ENCODE measurements around the gene MYLK.

DNA sequence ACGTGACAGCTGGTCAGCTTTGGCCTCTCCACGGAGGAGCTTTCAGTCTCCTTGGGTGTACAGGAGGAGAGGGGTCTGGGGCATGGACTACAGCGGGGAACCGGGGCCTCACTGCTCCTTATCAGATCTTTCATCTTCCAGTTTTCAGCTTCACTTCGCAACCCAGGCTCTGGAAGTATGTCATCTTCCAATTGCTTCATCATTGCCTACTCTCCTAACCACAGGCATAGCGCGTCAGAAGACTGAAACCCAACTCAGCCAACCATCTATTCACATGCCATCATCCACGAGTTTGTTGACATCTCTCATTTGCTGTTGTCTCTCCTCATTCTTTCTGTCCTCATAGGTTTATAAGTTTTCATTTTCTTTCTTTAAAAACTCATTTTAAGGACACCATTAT is 119.5 kb downstream of the MYLK start:
- TF ChIP-seq, protein P1, sequence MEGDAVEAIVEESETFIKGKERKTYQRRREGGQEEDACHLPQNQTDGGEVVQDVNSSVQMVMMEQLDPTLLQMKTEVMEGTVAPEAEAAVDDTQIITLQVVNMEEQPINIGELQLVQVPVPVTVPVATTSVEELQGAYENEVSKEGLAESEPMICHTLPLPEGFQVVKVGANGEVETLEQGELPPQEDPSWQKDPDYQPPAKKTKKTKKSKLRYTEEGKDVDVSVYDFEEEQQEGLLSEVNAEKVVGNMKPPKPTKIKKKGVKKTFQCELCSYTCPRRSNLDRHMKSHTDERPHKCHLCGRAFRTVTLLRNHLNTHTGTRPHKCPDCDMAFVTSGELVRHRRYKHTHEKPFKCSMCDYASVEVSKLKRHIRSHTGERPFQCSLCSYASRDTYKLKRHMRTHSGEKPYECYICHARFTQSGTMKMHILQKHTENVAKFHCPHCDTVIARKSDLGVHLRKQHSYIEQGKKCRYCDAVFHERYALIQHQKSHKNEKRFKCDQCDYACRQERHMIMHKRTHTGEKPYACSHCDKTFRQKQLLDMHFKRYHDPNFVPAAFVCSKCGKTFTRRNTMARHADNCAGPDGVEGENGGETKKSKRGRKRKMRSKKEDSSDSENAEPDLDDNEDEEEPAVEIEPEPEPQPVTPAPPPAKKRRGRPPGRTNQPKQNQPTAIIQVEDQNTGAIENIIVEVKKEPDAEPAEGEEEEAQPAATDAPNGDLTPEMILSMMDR (IDR thresholded peaks at IDR 0.05; ENCODE audit: poor library complexity) = no peak
- TF ChIP-seq EZH2 (IDR thresholded peaks at IDR 0.05; ENCODE audit: borderline replicate concordance) = no peak
